Lower leg skin (tissue), 3 donors: ENCODE measurements around the gene DSP.

ENCODE experiments used
- POLR2A ChIP-seq, 2 donors: fragments of 450-650 bp; IDR thresholded peaks; one replicate each; pipeline ENCODE4 v1.6.1; 2016 to 2017; ENCODE audit warnings: antibody characterized with exemption in 2 of 2, mild to moderate bottlenecking in 1 of 2, moderate library complexity in 1 of 2
- TF ChIP-seq, protein P1 (sequence below), 3 donors: fragments of 450-650 bp; IDR thresholded peaks; one replicate each; pipeline ENCODE4 v1.5.1; 2016; ENCODE audit warnings: antibody characterized with exemption in 3 of 3, mild to moderate bottlenecking in 3 of 3, moderate library complexity in 2 of 3

- TF ChIP-seq, protein P1, sequence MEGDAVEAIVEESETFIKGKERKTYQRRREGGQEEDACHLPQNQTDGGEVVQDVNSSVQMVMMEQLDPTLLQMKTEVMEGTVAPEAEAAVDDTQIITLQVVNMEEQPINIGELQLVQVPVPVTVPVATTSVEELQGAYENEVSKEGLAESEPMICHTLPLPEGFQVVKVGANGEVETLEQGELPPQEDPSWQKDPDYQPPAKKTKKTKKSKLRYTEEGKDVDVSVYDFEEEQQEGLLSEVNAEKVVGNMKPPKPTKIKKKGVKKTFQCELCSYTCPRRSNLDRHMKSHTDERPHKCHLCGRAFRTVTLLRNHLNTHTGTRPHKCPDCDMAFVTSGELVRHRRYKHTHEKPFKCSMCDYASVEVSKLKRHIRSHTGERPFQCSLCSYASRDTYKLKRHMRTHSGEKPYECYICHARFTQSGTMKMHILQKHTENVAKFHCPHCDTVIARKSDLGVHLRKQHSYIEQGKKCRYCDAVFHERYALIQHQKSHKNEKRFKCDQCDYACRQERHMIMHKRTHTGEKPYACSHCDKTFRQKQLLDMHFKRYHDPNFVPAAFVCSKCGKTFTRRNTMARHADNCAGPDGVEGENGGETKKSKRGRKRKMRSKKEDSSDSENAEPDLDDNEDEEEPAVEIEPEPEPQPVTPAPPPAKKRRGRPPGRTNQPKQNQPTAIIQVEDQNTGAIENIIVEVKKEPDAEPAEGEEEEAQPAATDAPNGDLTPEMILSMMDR (IDR thresholded peaks at IDR 0.05) = no peak
- TF ChIP-seq POLR2A (IDR thresholded peaks at IDR 0.05) = no peak
These were observed 47.0 kb downstream of the DSP start for GRCh38 chr6:7588506-7588905.
